Astrocyte of the cerebellum (primary cell): Measurements from ENCODE around the gene GOT1.

Source experiments
- DNase-seq: peaks from one replicate; pipeline ENCODE4 v3.0.0-alpha.2; 2011; ENCODE audit warnings: low read depth
- H3K4me3 ChIP-seq: 2 replicates; pipeline ENCODE4 v1.5.1; 2011; ENCODE audit warnings: mild to moderate bottlenecking, low read depth, low read length, moderate library complexity
- CTCF ChIP-seq: IDR thresholded peaks from 2 replicates; pipeline ENCODE4 v1.5.1; 2012; ENCODE audit warnings: low read length, low read depth, moderate library complexity, mild to moderate bottlenecking; ENCODE audit errors: missing control alignments
- in situ Hi-C: cut with HindIII; loops from 2 replicates; pipeline ENCODE4 v1.10.0; 2017; ENCODE audit warnings: low sequenced_read_pairs

Gene GOT1

GRCh38 chr10:99389729-99390480 lies 40.5 kb downstream of the GOT1 start:
- no peak for TF ChIP-seq CTCF
- in situ Hi-C loops = no loop called here
- DNase-seq = no peak
- H3K4me3 ChIP-seq = no peak overlapping the region

GRCh38 chr10:99387541-99387940 lies 42.9 kb downstream of the GOT1 start:
- no peak overlapping the region for H3K4me3 ChIP-seq
- TF ChIP-seq CTCF = no peak
- in situ Hi-C loops = no loop called here
- DNase-seq = no peak

- no peak overlapping the region for H3K4me3 ChIP-seq
- TF ChIP-seq CTCF = no peak
- in situ Hi-C loops = no loop called here
- DNase-seq = no peak
These were observed 43.4 kb downstream of the GOT1 start for GRCh38 chr10:99387071-99387470.

GRCh38 chr10:99382176-99382575 lies 48.2 kb downstream of the GOT1 start:
- no peak for DNase-seq
- in situ Hi-C loops = no loop called here
- H3K4me3 ChIP-seq = no peak overlapping the region
- TF ChIP-seq CTCF = no peak

GRCh38 chr10:99375426-99375825 lies 55.0 kb downstream of the GOT1 start:
- in situ Hi-C loops = no loop called here
- DNase-seq = no peak
- H3K4me3 ChIP-seq = no peak overlapping the region
- no peak for TF ChIP-seq CTCF

- no peak overlapping the region for H3K4me3 ChIP-seq
- TF ChIP-seq CTCF = no peak
- in situ Hi-C loops = no loop called here
- DNase-seq = no peak
These were observed 55.5 kb downstream of the GOT1 start for GRCh38 chr10:99374972-99375371.
